GM21717 (cell line): ENCODE results near the gene PDE11A.

Source experiments
- ATAC-seq: cut with Tn5 transposase; IDR thresholded peaks from one replicate; pipeline ENCODE4 v1.9.1; 2021; ENCODE audit warnings: mild to moderate bottlenecking, moderate library complexity; ENCODE audit not compliant: unreplicated experiment

PDE11A gene

GRCh38 chr2:177611310-177611886, 461.2 kb downstream of the PDE11A start:
- no peak for ATAC-seq

GRCh38 chr2:177610813-177611212, 461.8 kb downstream of the PDE11A start:
- ATAC-seq: no peak

- no peak for ATAC-seq
Observed at GRCh38 chr2:177606636-177607035, 465.9 kb downstream of the PDE11A start.

DNA sequence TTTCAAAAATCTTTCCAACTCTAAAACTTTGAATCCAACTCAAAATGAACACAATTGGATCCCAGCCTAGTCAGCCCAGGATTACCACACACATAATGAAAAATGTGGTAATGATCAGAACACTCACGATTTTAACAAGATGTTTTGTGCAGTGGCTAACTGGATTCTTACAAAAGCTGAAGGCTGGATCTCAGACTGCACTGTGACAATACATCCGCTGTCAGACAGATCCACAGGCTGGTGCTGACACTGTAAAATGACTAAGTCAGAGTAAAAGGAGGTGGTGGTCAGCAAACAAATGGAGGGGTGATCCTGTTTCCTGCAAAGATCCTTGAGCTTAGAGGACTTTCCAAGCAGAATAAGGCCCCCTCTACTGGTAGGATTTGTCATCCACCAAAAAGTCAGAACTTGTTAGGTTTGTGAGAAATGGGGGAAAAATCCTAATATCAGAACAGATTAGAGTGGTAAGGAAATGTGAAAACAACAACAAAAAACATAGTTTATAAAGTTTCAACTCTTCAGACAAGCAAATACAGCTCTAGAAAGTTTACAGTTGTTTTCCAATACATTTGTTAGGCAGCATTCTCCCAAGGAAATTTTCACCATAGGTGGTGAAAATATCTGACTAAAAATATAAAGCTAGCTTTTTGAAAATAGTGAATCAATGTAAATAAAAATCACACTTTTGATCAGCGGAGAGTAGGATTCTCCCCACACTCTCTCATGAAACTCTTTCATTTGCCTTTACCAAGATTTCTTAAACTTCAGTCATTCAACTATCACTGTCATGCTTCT, 468.1 kb downstream of the PDE11A start:
- no peak for ATAC-seq

GRCh38 chr2:177603768-177604167, 468.8 kb downstream of the PDE11A start:
- no peak for ATAC-seq

DNA sequence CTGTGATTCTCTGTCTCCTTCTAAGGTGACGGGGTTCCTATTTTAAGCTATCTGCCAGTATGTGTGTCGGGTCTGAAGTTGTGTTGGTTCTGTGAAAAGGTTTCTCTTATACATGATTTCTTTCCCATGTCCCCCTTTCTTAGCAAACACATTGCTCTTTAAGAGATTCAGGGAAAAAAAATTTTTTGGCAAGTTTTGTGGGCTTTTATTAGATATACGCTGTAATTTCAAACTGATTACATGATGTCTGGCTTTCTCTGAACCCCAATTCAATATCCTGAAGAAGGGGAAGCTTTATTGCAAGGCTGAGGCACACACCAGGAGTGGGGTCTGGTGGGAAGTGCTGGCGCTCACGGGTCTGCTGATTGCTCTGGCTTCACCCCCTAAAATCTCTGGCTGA, 469.4 kb downstream of the PDE11A start:
- ATAC-seq: no peak

DNA sequence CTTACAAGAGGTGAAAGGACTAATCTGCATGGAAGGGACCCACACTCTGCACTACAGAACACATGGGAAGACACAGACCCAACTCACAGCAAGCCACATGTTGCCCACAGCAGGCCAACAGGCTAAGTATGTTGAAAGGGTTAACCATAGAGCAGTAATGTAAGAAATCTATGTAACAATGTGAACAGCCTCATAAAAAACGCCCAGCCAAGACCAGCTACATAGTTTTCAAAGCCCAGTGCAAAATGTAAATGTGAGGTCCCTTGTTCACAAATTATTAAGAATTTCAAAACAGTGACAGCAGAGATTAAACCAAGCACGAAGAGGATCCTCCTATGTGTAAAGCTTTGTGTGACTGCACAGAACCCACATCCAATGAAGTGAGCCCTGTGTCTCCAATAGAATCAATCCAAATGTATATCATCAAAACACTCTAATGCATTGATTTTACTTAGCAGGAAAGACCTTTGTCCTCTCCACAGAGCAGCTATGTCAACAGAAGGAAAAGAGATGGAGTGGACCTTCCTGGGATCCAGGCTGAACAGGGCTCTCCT, 469.9 kb downstream of the PDE11A start:
- ATAC-seq: no peak

DNA sequence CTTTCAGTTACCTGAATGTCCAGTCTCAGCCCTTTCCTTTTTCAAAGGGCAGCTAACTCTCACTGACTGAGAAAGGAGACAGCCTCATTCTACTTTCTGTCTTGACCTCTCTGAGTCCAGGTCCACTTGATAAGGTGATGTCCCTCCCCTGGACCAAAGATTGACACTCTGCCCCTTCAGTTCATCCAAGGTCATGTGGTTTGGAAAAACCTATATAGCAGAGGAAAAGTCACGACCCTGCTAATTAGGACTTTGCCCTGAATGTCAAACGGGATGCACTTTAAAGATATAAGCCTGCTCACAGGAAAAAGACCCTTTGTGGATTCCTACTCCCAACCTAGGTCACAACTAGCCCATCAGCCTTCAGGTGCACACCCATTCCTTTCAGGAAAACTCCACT, 471.7 kb downstream of the PDE11A start:
- no peak for ATAC-seq

DNA sequence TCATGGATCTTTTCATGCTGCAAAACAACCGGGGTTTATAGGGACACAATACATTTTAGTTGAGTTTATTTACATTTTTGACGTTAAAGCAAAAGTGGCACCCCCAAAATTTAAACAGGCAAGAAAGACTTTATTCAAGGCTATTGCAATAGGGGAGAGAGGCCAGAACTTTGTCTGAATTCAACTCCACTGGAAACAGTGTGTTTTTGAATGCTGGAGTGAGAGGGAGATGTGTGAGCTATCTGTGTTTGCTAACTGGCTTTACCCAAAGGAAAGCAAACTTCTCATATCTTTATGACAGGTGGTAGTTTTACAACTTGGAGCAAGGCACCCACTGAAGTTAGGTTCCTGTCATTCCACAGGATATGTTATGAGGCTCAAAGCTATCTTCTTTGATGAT, 472.6 kb downstream of the PDE11A start:
- no peak for ATAC-seq

DNA sequence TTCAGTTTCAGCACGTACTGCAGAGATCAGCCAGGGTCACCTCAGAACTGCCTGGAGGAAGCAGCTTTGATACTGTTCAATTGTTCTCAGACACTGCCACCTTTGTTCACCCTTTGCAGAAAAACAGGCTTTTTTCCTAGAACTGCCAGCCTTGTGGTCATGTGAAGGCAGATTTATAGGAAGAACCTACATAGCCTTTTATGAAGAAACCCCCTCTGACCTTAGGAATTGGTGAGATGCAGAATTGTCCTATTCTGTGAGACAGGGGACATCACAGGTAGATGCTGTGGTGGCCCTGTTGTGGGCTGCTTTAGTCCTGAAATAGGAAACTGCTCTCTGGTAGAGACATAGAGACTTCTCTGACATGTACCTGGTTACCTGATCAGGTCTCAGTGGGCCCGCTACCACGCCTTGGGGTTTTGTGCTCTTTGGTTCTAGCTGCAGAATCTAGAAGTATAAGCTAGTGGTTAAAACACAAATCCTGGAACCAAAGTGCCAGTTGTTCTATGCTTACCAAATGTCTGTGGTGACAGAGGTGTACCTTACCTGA, 473.4 kb downstream of the PDE11A start:
- no peak for ATAC-seq

GRCh38 chr2:177598326-177599138, 474.0 kb downstream of the PDE11A start:
- no peak for ATAC-seq

DNA sequence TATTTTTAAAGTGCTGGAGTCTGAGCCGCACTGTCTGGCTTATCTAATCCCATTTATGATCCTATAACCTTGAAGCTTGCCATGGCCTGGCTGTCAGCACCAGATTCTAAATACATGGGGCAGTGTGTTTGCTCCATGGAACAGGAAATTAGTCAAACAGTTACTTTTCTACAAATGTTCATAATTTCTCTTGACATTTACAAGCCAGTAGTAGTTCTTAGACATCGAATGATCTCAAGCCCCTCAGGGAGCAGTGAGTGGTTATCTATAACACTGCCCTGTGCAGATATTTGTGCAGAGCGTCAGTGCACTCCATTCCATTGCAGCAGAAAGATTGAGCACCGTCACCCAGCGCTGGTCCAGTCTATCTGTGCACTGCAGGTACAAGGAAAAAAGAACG, 474.8 kb downstream of the PDE11A start:
- no peak for ATAC-seq

- ATAC-seq: no peak
Observed at GRCh38 chr2:177596866-177597265, 475.7 kb downstream of the PDE11A start.

DNA sequence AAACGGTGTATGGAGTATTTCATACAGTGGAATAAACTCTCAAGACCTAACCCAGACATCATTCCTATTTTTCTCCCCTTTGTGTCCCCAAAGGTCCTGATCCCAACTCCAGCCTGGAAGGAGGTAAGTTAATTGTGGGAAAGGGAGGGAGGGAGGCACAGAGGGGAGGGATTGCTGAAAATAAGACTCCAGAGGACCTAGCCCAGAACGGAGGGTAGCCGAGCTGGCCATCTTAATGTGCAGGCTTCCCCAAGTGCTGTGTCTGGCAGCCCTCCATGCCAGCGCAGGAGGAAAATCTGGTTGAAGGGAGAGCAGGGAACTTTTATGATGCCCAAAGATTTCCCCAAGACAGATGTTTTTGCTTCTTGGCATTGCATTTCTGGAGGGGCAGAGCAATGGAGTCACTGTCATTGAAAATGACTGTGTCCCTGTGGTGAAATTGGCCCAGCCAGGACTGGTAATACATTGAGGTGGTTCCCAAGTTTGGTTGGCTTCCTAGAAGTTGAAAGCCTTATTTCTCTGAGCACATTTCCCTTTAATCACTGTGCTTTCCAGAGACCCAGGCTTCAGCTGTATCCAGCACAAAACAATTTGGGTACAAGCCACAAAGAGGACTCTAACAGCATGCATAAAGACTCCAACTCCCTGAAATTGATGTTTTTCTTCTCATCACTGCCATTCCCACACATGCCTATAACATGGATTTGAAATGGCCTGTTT, 477.3 kb downstream of the PDE11A start:
- no peak for ATAC-seq

- ATAC-seq: no peak
Observed at GRCh38 chr2:177593402-177593801, 479.2 kb downstream of the PDE11A start.

DNA sequence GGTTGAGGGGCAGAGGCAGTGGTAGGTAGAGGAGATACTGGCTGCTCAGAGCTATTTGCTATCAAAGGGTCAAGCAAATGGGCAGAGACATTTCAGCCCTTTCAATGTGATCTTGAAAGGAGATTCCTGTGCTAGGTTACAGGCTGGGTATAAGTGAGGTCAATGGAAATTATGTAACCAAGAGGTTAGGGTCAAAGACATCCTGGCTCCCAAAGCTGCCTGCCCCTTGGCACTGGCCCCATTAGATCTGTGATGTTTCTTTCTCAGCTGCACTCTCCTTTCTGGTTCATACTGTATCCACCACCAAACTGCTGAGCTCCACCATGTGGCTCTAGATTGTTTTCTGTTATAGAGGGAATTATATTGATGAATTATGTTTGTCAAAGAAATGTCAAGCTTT, 479.6 kb downstream of the PDE11A start:
- ATAC-seq: no peak

DNA sequence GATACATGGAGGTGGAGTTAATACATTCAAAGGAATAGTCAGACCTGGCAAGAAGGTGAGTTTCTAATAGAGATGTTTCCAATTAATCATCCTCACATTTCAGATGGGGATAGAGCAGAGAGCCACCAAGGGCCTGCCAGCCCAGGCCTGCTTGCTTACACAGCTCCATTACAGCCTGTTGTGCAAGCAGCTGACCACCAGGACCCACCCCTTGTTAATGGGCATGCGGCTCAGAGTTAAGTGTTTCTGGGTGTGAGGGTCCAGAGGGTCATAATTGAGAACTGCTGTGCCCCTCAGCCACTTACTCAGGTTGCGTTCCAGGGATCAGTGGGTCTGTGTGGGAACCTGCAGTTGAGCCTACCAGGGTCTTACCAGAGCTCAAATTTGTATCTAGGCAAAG, 480.2 kb downstream of the PDE11A start:
- ATAC-seq: no peak

GRCh38 chr2:177589186-177589585, 483.4 kb downstream of the PDE11A start:
- ATAC-seq: no peak

DNA sequence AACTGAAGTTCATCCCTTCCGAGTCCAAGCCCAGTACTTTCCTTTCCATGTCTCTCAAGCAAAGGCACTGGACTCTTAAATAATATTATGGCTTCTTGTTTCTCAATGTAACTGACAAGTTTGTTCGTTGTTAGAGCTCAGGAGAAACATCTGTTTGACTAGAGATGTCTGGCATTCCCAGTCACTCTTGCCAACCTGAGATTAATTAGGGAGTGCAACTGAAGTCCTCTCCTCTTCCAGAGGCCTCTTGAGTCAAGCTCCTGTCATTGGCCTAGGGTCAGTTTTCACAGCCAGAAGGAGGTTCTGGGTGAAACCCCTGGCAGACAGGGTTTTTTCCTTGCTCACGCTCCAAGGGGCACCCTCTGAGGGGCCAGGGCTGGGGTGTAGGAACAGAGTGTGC, 483.9 kb downstream of the PDE11A start:
- no peak for ATAC-seq

- ATAC-seq: no peak
Observed at GRCh38 chr2:177587371-177587770, 485.2 kb downstream of the PDE11A start.

GRCh38 chr2:177586154-177586553, 486.4 kb downstream of the PDE11A start:
- no peak for ATAC-seq
